HT-29 (cell line): ENCODE data around the gene PPARGC1A. TPM values are rescaled to one million over a fixed set of nuclear protein-coding genes. Genes with fewer than 3 reads are reported as not detected.

Source experiments
- DNase-seq: peaks from one replicate; pipeline ENCODE4 v3.0.0-alpha.2; 2015; ENCODE audit warnings: low spot score
- total RNA-seq: library from RNA; depleted of rRNA; stranded (reverse); fragments of >200 nt; shearing (Covaris generic); gene quantifications from 2 replicates; pipeline ENCODE4 v1.2.3, GENCODE V29; 2014

The PPARGC1A gene
- total RNA-seq, 1 experiment from 2014 or later = 0.08 TPM

DNA sequence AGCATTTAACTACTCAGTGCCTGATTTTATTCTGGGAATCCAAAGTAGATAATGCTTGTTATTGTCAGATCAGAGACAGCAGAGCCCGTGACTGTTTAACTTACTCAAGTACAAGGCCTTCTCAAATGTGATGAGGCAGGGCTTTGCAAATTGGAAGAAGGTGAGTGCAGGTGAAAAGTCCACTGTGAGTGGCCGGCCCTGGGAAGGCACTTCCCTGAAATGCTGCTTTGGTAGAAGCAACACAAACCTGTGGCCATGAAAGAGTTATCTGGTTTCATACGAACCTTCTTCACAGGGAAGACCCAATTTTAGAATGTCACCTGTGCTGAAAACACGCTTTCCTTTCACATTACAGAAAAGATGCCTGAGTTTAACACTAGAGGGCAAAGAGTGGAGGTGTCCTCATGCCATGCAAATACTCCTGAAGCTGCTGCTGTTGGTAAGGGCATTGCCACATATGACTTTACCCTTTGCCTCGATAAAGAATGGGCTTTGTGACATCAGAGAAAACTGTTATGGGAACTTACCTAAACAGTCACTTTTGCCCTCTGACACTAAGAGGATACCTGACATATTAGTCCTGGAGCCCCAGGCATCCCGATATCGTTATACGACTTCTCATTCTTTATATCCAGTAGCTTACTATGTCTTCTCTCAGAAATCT, 8.0 kb downstream of the PPARGC1A start:
- DNase-seq = no peak

DNA sequence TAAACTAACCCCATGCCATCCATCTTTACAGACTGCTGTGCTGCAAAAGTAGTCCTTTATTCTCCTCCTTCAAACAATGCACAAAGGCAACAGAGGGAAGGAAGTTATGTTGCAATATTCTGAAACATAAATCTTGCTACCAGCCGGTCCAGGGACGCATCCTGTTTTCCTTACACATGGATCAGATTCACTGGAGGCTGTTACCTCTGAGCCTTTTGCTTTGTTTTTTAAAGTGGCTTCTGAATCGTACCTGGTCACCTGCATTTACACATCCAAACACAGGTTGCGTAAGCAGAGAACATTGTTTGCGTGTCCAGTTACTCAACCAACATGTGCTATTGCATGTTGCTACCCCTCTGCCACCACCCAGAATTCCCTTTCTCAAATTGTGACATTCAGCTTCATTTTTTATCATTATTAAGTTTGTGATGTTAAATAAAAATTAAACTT, 8.8 kb downstream of the PPARGC1A start:
- no peak for DNase-seq

GRCh38 chr4:23878912-23879732, 10.7 kb downstream of the PPARGC1A start:
- DNase-seq = no peak

DNA sequence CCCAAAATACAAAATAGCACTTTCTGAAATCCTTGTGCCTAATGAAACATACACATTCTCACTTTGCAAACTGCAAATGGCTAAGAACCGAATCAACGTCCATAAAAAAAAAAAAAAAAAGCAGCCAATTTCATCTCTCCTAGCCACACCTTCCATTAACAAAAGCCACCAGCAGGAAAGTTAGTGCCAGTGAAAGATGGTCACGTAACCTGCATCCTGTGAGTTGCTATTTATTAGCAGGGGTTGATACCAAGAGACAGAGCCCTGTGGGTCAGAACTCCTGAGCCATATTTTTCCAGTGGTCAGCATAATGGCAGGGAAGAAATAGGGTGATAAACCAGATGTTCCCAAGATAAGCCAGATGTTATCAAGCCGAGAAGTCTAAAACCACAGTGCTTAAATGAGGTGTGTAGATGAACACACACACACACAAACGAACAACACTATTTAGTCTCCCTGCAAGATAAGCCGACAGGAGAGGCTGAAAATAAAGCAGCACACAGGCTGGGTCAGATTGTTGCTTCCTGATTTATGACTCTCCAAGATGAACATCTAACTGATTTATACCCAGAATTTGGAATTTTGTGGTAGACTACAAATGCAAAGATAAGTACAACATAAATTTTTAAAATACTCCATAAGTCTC, 11.5 kb downstream of the PPARGC1A start:
- DNase-seq = no peak

GRCh38 chr4:23877758-23878229, 12.1 kb downstream of the PPARGC1A start:
- DNase-seq = no peak

- no peak for DNase-seq
Measured at GRCh38 chr4:23876418-23877089, 13.3 kb downstream of the PPARGC1A start.

GRCh38 chr4:23875317-23875716, 14.5 kb downstream of the PPARGC1A start:
- DNase-seq = no peak

DNA sequence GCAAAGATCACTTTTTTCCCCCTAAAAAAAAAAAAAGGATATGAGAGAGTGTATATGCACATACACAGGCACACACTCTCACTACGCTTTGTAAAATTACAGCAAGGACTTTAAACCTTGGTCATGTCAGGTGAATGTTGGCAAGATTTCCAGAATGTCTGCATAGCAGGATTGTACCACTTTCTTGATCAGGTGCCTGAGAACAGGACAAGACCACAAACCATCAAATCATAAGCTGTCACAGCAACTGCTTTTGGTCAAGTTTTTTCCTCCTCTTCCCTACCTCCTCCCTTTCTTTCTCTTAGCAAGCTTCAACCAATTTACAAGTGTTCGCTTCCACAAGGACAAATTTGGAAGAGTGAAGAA, 15.3 kb downstream of the PPARGC1A start:
- DNase-seq = no peak

- DNase-seq = no peak
Measured at GRCh38 chr4:23873717-23874535, 15.9 kb downstream of the PPARGC1A start.

DNA sequence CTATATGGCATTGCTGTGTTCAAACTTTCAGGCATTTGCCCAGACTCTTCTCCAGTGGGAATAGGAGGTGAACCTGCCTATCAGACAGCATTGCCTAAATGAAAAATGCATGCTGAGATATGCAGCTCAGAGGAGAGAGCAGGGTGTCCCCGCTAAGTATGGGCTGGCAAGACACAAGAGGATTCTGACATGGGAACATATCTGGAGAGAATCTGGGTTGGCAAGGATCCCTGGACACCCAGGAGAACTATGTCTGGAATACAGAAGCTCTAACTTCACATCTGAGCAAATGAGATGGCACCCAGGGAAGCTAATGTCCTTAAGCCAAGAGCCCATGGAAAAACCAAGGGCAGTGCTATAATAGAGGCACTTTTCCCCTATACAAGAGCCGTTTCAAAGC, 18.4 kb downstream of the PPARGC1A start:
- no peak for DNase-seq

- DNase-seq = no peak
Measured at GRCh38 chr4:23866450-23867075, 23.3 kb downstream of the PPARGC1A start.

- DNase-seq = no peak
Measured at GRCh38 chr4:23861897-23862296, 27.9 kb downstream of the PPARGC1A start.

- DNase-seq = no peak
Measured at GRCh38 chr4:23860919-23861318, 28.9 kb downstream of the PPARGC1A start.

GRCh38 chr4:23857367-23857959, 32.4 kb downstream of the PPARGC1A start:
- DNase-seq = no peak

GRCh38 chr4:23856630-23857029, 33.2 kb downstream of the PPARGC1A start:
- peak; percentile 18 for DNase-seq

- no peak for DNase-seq
Measured at GRCh38 chr4:23855912-23856605, 33.8 kb downstream of the PPARGC1A start.

- DNase-seq = no peak
Measured at GRCh38 chr4:23853986-23854660, 35.7 kb downstream of the PPARGC1A start.

- DNase-seq = no peak
Measured at GRCh38 chr4:23851464-23851863, 38.4 kb downstream of the PPARGC1A start.

- DNase-seq = no peak
Measured at GRCh38 chr4:23847158-23847557, 42.7 kb downstream of the PPARGC1A start.
